HG02610 (cell line): ENCODE measurements around the gene VPS25.
"Not testable (repeated sequence)": the region's sequence is repeated elsewhere in the genome, so short reads cannot be mapped to it uniquely, and the experiment has no call there.

Experiments
- ATAC-seq: cut with Tn5 transposase; IDR thresholded peaks from one replicate; pipeline ENCODE4 v1.9.1; 2021; ENCODE audit warnings: mild to moderate bottlenecking, moderate library complexity; ENCODE audit not compliant: unreplicated experiment

The VPS25 gene

GRCh38 chr17:42767512-42767911 lies 5.7 kb upstream of the VPS25 start:
- no peak for ATAC-seq

- ATAC-seq, result not testable (repeated sequence)
These were observed 5.2 kb upstream of the VPS25 start for GRCh38 chr17:42768006-42768405.

GRCh38 chr17:42769964-42770363 lies 3.3 kb upstream of the VPS25 start:
- not testable (repeated sequence) for ATAC-seq

- no peak for ATAC-seq
These were observed 332 bp upstream of the VPS25 start for GRCh38 chr17:42772945-42773289.

- ATAC-seq, result no peak
These were observed 957 bp downstream of the VPS25 start for GRCh38 chr17:42774066-42774745.

- no peak for ATAC-seq
These were observed 2.4 kb downstream of the VPS25 start for GRCh38 chr17:42775534-42776098.

GRCh38 chr17:42778570-42778969 lies 5.3 kb downstream of the VPS25 start:
- no peak for ATAC-seq

GRCh38 chr17:42779304-42779935 lies 6.2 kb downstream of the VPS25 start:
- ATAC-seq, result no peak

- ATAC-seq, result no peak
These were observed 6.9 kb downstream of the VPS25 start, which contains the start of gene WNK4 for GRCh38 chr17:42779936-42780850. Gene WNK4 (plus strand): TSS chr17:42780610. CDS start chr17:42780699, 89 bp downstream.

GRCh38 chr17:42780851-42781638 lies 7.8 kb downstream of the VPS25 start:
- no peak for ATAC-seq

GRCh38 chr17:42781639-42782165 lies 8.5 kb downstream of the VPS25 start:
- ATAC-seq, result no peak

GRCh38 chr17:42782166-42783061 lies 9.2 kb downstream of the VPS25 start:
- no peak for ATAC-seq

- ATAC-seq, result no peak
These were observed 10.0 kb downstream of the VPS25 start for GRCh38 chr17:42783062-42783790.

- no peak for ATAC-seq
These were observed 10.5 kb downstream of the VPS25 start for GRCh38 chr17:42783791-42784138.

GRCh38 chr17:42784409-42784808 lies 11.2 kb downstream of the VPS25 start:
- ATAC-seq, result no peak

GRCh38 chr17:42784811-42785592 lies 11.8 kb downstream of the VPS25 start:
- no peak for ATAC-seq

- no peak for ATAC-seq
These were observed 14.0 kb downstream of the VPS25 start for GRCh38 chr17:42787266-42787665.

GRCh38 chr17:42791948-42792347 lies 18.7 kb downstream of the VPS25 start:
- no peak for ATAC-seq
